ENCODE measurements around the gene ATP1A2.

The ATP1A2 gene

GRCh38 chr1:160074865-160075264 lies 40.7 kb upstream of the ATP1A2 start:
- Histone ChIP-seq H3K9me2 (ENCODE audit: low read depth, low read length) (no peaks in the 10 kb centered on the region), H2AFZ (ENCODE audit: low read length) (no peak overlapping the region), H3K27ac (ENCODE audit: low read depth, low read length, poor library complexity, severe bottlenecking) (no peak overlapping the region), H4K20me1 (ENCODE audit: insufficient read depth, low read length) (no peaks in the 10 kb centered on the region), H3K4me2 (ENCODE audit: low read length) (no peak overlapping the region), H3K9me3 (ENCODE audit: low read length) (no peaks in the 10 kb centered on the region), H3K4me3 (ENCODE audit: low read depth, low read length, poor library complexity, severe bottlenecking) (no peak overlapping the region), H3K27me3 (ENCODE audit: insufficient read depth, low read length) (no peaks in the 10 kb centered on the region), H3K79me2 (ENCODE audit: insufficient read depth, low read length) (no peaks in the 10 kb centered on the region), H3F3A (ENCODE audit: insufficient read depth, low read length) (no peaks in the 10 kb centered on the region), H3K4me1 (ENCODE audit: insufficient read depth, low read length, severe bottlenecking) (peaks cover 8% of the 10 kb centered on the region), H3K9ac (ENCODE audit: low read length) (no peak overlapping the region), H3K36me3 (ENCODE audit: insufficient read depth, low read length) (no peaks in the 10 kb centered on the region)
- no peak for TF ChIP-seq EZH2 (IDR thresholded peaks at IDR 0.05; ENCODE audit: borderline replicate concordance, low read length)

- H3K36me3 ChIP-seq (ENCODE audit: insufficient read depth, low read length), result no peaks in the 10 kb centered on the region
- no peaks in the 10 kb centered on the region for H3F3A ChIP-seq (ENCODE audit: insufficient read depth, low read length)
- no peak overlapping the region for H3K9ac ChIP-seq (ENCODE audit: low read length)
- no peak overlapping the region for H3K27ac ChIP-seq (ENCODE audit: low read depth, low read length, poor library complexity, severe bottlenecking)
- H3K9me3 ChIP-seq (ENCODE audit: low read length), result no peaks in the 10 kb centered on the region
- H3K79me2 ChIP-seq (ENCODE audit: insufficient read depth, low read length), result no peaks in the 10 kb centered on the region
- H3K9me2 ChIP-seq (ENCODE audit: low read depth, low read length), result no peaks in the 10 kb centered on the region
- no peak overlapping the region for H3K4me3 ChIP-seq (ENCODE audit: low read depth, low read length, poor library complexity, severe bottlenecking)
- TF ChIP-seq CTCF (IDR thresholded peaks at IDR 0.05; ENCODE audit: low read length) (no peak), EZH2 (IDR thresholded peaks at IDR 0.05; ENCODE audit: borderline replicate concordance, low read length) (no peak)
- H3K4me1 ChIP-seq (ENCODE audit: insufficient read depth, low read length, severe bottlenecking), result peaks cover 2% of the 10 kb centered on the region
- no peaks in the 10 kb centered on the region for H4K20me1 ChIP-seq (ENCODE audit: insufficient read depth, low read length)
- H3K27me3 ChIP-seq (ENCODE audit: insufficient read depth, low read length), result no peaks in the 10 kb centered on the region
- H3K4me2 ChIP-seq (ENCODE audit: low read length), result no peak overlapping the region
- H2AFZ ChIP-seq (ENCODE audit: low read length), result no peak overlapping the region
Measured at GRCh38 chr1:160075836-160076235, 39.7 kb upstream of the ATP1A2 start.

GRCh38 chr1:160076295-160076694 lies 39.3 kb upstream of the ATP1A2 start:
- H3K9me3 ChIP-seq (ENCODE audit: low read length), result no peaks in the 10 kb centered on the region
- no peak overlapping the region for H2AFZ ChIP-seq (ENCODE audit: low read length)

More at GRCh38 chr1:160076295-160076694, 39.3 kb upstream of the ATP1A2 start:
- Histone ChIP-seq H3K79me2 (ENCODE audit: insufficient read depth, low read length) (no peaks in the 10 kb centered on the region), H3F3A (ENCODE audit: insufficient read depth, low read length) (no peaks in the 10 kb centered on the region), H3K9me2 (ENCODE audit: low read depth, low read length) (no peaks in the 10 kb centered on the region), H3K4me1 (ENCODE audit: insufficient read depth, low read length, severe bottlenecking) (no peaks in the 10 kb centered on the region), H3K4me2 (ENCODE audit: low read length) (no peak overlapping the region), H3K27me3 (ENCODE audit: insufficient read depth, low read length) (no peaks in the 10 kb centered on the region), H3K9ac (ENCODE audit: low read length) (no peak overlapping the region), H3K4me3 (ENCODE audit: low read depth, low read length, poor library complexity, severe bottlenecking) (no peak overlapping the region), H3K27ac (ENCODE audit: low read depth, low read length, poor library complexity, severe bottlenecking) (no peak overlapping the region), H3K36me3 (ENCODE audit: insufficient read depth, low read length) (no peaks in the 10 kb centered on the region), H4K20me1 (ENCODE audit: insufficient read depth, low read length) (no peaks in the 10 kb centered on the region)
- TF ChIP-seq EZH2 (IDR thresholded peaks at IDR 0.05; ENCODE audit: borderline replicate concordance, low read length) (no peak), CTCF (IDR thresholded peaks at IDR 0.05; ENCODE audit: low read length) (no peak)
